ENCODE measurements around the gene MDC1. TPM values are rescaled to one million over a fixed set of nuclear protein-coding genes. Genes with fewer than 3 reads are reported as not detected.

Gene MDC1
- total and polyA plus RNA-seq, 2 of the 13 experiments (the other 11 are each of a cell fraction or from before 2014, with no cell fraction given), result 8.4 to 14.0 TPM

DNA sequence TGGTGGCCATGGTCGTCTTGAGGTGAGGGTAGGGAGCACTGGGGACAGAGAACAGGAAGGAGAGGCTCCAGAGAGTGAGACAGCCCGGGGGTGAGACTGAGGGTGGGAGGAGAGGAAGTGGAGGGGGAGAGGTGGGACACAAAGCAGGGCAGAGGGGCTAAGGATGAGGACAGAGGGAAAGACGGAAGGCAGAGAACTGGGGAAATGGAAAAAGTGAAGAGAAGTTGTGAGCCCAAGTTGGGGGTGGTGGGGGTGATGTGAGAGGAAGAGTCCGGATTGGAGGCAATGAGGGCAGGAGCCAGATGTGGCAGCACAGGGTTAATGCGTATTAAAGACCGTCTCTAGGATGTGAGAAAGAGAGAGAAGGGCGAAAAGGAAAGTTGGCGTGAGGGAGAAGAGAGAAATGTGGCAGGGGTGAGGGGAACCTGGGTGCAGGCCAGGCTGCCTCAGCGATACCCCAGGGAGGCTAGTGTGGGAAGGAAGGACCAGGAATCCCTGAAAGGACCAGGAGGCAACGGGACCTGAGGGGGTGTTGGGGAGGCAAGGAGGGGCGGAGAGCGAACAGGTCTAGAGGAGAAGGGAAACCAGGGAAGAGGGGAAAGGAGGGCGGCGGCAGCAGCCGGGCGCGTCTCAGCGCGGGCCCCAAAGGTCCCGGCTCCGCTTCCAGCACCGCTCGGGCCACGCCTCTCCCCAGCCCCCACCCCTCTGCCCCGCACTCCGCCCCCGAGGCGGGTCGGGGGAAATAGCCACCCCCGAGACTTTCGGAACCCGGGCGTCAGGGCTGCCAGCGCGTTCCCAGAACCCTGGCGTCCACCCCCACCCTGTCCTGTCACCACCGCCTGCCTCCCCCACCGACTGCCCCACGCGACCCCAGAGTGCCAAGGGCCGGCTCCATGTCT lies 30.8 kb downstream of the MDC1 start, which contains the start of gene PPP1R18 (continued):
- TF ChIP-seq, protein P1, sequence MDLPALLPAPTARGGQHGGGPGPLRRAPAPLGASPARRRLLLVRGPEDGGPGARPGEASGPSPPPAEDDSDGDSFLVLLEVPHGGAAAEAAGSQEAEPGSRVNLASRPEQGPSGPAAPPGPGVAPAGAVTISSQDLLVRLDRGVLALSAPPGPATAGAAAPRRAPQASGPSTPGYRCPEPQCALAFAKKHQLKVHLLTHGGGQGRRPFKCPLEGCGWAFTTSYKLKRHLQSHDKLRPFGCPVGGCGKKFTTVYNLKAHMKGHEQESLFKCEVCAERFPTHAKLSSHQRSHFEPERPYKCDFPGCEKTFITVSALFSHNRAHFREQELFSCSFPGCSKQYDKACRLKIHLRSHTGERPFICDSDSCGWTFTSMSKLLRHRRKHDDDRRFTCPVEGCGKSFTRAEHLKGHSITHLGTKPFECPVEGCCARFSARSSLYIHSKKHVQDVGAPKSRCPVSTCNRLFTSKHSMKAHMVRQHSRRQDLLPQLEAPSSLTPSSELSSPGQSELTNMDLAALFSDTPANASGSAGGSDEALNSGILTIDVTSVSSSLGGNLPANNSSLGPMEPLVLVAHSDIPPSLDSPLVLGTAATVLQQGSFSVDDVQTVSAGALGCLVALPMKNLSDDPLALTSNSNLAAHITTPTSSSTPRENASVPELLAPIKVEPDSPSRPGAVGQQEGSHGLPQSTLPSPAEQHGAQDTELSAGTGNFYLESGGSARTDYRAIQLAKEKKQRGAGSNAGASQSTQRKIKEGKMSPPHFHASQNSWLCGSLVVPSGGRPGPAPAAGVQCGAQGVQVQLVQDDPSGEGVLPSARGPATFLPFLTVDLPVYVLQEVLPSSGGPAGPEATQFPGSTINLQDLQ (CRISPR knock-in tag; IDR thresholded peaks at IDR 0.05), result no peak
- TF ChIP-seq ZNF878 (CRISPR knock-in tag; IDR thresholded peaks at IDR 0.05) (0 out of 2 replicates have a peak, but pooled peaks have one; percentile 26), SNRNP70 (IDR thresholded peaks at IDR 0.05; ENCODE audit: low read depth, low read length) (no peak), TEAD2 (CRISPR knock-in tag; IDR thresholded peaks at IDR 0.05) (no peak), ZNF777 (CRISPR knock-in tag; IDR thresholded peaks at IDR 0.05) (no peak; the same call in 1 of the 2 replicates), CHD2 (IDR thresholded peaks at IDR 0.05; ENCODE audit: low read depth, low read length) (no peak), GABPB1 (CRISPR knock-in tag; IDR thresholded peaks at IDR 0.05) (no peak), NPAS2 (CRISPR knock-in tag; IDR thresholded peaks at IDR 0.05; ENCODE audit: borderline replicate concordance) (no peak), CENPX (CRISPR knock-in tag; IDR thresholded peaks at IDR 0.05) (no peak), GATAD2A (CRISPR knock-in tag; IDR thresholded peaks at IDR 0.05) (no peak), THYN1 (CRISPR knock-in tag; IDR thresholded peaks at IDR 0.05; ENCODE audit: borderline replicate concordance, low read depth) (no peak), ZFP37 (CRISPR knock-in tag; IDR thresholded peaks at IDR 0.05; ENCODE audit: borderline replicate concordance) (0 out of 2 replicates have a peak, but pooled peaks have one; percentile 50), CENPT (CRISPR knock-in tag; IDR thresholded peaks at IDR 0.05; ENCODE audit: low read depth) (no peak), ZNF326 (CRISPR knock-in tag; IDR thresholded peaks at IDR 0.05; ENCODE audit: borderline replicate concordance) (no peak), ZNF30 (CRISPR knock-in tag; IDR thresholded peaks at IDR 0.05) (no peak), SAP130 (CRISPR knock-in tag; IDR thresholded peaks at IDR 0.05; ENCODE audit: low read depth) (0 out of 2 replicates have a peak, but pooled peaks have one; percentile 4), ARNTL (CRISPR knock-in tag; IDR thresholded peaks at IDR 0.05) (peak; percentile 25; the same call in 1 of the 2 replicates), MATR3 (CRISPR knock-in tag; IDR thresholded peaks at IDR 0.05) (no peak), PAF1 (CRISPR knock-in tag; IDR thresholded peaks at IDR 0.05) (no peak)
- TF ChIP-seq, protein P2, sequence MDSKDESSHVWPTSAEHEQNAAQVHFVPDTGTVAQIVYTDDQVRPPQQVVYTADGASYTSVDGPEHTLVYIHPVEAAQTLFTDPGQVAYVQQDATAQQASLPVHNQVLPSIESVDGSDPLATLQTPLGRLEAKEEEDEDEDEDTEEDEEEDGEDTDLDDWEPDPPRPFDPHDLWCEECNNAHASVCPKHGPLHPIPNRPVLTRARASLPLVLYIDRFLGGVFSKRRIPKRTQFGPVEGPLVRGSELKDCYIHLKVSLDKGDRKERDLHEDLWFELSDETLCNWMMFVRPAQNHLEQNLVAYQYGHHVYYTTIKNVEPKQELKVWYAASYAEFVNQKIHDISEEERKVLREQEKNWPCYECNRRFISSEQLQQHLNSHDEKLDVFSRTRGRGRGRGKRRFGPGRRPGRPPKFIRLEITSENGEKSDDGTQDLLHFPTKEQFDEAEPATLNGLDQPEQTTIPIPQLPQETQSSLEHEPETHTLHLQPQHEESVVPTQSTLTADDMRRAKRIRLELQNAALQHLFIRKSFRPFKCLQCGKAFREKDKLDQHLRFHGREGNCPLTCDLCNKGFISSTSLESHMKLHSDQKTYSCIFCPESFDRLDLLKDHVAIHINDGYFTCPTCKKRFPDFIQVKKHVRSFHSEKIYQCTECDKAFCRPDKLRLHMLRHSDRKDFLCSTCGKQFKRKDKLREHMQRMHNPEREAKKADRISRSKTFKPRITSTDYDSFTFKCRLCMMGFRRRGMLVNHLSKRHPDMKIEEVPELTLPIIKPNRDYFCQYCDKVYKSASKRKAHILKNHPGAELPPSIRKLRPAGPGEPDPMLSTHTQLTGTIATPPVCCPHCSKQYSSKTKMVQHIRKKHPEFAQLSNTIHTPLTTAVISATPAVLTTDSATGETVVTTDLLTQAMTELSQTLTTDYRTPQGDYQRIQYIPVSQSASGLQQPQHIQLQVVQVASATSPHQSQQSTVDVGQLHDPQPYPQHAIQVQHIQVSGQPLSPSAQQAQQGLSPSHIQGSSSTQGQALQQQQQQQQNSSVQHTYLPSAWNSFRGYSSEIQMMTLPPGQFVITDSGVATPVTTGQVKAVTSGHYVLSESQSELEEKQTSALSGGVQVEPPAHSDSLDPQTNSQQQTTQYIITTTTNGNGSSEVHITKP (CRISPR knock-in tag; IDR thresholded peaks at IDR 0.05; ENCODE audit: low read depth), result no peak
- TF ChIP-seq, protein P3, sequence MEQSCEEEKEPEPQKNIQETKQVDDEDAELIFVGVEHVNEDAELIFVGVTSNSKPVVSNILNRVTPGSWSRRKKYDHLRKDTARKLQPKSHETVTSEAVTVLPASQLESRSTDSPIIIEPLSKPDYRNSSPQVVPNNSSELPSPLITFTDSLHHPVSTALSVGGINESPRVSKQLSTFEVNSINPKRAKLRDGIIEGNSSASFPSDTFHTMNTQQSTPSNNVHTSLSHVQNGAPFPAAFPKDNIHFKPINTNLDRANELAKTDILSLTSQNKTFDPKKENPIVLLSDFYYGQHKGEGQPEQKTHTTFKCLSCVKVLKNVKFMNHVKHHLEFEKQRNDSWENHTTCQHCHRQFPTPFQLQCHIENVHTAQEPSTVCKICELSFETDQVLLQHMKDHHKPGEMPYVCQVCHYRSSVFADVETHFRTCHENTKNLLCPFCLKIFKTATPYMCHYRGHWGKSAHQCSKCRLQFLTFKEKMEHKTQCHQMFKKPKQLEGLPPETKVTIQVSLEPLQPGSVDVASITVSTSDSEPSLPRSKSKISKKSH (CRISPR knock-in tag; IDR thresholded peaks at IDR 0.05; ENCODE audit: borderline replicate concordance), result no peak

Data from HepG2 (cell line).